OCI-LY1 (cell line): ENCODE data around the gene L3MBTL4.

ENCODE experiments used
- H2AFZ ChIP-seq: fragments of 200-600 bp; sonication (generic), shearing (Covaris generic); 2 replicates; pipeline ENCODE4 v1.6.0; 2014; ENCODE audit warnings: antibody characterized with exemption, mild to moderate bottlenecking, low read length
- H3F3A ChIP-seq: fragments of 200-600 bp; sonication (generic), shearing (Covaris generic); 2 replicates; pipeline ENCODE4 v1.6.0; 2014; ENCODE audit warnings: mild to moderate bottlenecking, antibody characterized with exemption, low read length, moderate library complexity; ENCODE audit not compliant: insufficient read depth
- H3K27ac ChIP-seq: fragments of 200-600 bp; sonication (generic); 2 replicates; pipeline ENCODE4 v1.5.1; 2014; ENCODE audit warnings: low read length, mixed run types, mild to moderate bottlenecking, low read depth; ENCODE audit not compliant: poor library complexity, severe bottlenecking
- H3K27me3 ChIP-seq: fragments of 200-600 bp; sonication (generic); 2 replicates; pipeline ENCODE4 v1.6.0; 2014; ENCODE audit warnings: antibody characterized with exemption, mild to moderate bottlenecking, low read length, moderate library complexity; ENCODE audit not compliant: insufficient read depth
- H3K36me3 ChIP-seq: fragments of 200-600 bp; sonication (generic); 2 replicates; pipeline ENCODE4 v1.6.1; 2014; ENCODE audit warnings: mild to moderate bottlenecking, antibody characterized with exemption, low read length, moderate library complexity, mixed read lengths; ENCODE audit not compliant: insufficient read depth
- H3K4me1 ChIP-seq: fragments of 200-600 bp; sonication (generic); 2 replicates; pipeline ENCODE4 v1.5.1; 2014; ENCODE audit warnings: mild to moderate bottlenecking, low read length, moderate library complexity; ENCODE audit not compliant: insufficient read depth, severe bottlenecking
- H3K4me2 ChIP-seq: fragments of 200-600 bp; sonication (generic), shearing (Covaris generic); 2 replicates; pipeline ENCODE4 v1.6.1; 2014; ENCODE audit warnings: low read length
- H3K4me3 ChIP-seq: fragments of 200-600 bp; sonication (generic); 2 replicates; pipeline ENCODE4 v1.5.1; 2014; ENCODE audit warnings: low read length, low read depth, mild to moderate bottlenecking, mixed read lengths; ENCODE audit not compliant: poor library complexity, severe bottlenecking
- H3K79me2 ChIP-seq: fragments of 200-600 bp; shearing (Covaris generic); 2 replicates; pipeline ENCODE4 v1.6.1; 2016; ENCODE audit warnings: mixed run types, low read length, mixed read lengths; ENCODE audit not compliant: insufficient read depth
- H3K9ac ChIP-seq: fragments of 200-600 bp; sonication (generic), shearing (Covaris generic); 2 replicates; pipeline ENCODE4 v1.6.1; 2014; ENCODE audit warnings: mild to moderate bottlenecking, low read length, mixed read lengths
- H3K9me2 ChIP-seq: fragments of 200-600 bp; sonication (generic), shearing (Covaris generic); 2 replicates; pipeline ENCODE4 v1.6.1; 2014; ENCODE audit warnings: low read depth, mild to moderate bottlenecking, low read length, mixed read lengths
- H3K9me3 ChIP-seq: fragments of 200-600 bp; shearing (Covaris generic); 2 replicates; pipeline ENCODE4 v1.6.1; 2014; ENCODE audit warnings: low read length, mixed read lengths
- H4K20me1 ChIP-seq: fragments of 200-600 bp; sonication (generic), shearing (Covaris generic); 2 replicates; pipeline ENCODE4 v1.6.0; 2016; ENCODE audit warnings: mild to moderate bottlenecking, low read length; ENCODE audit not compliant: insufficient read depth
- EZH2 ChIP-seq: fragments of 200-600 bp; sonication (generic), shearing (Covaris generic); IDR thresholded peaks from 2 replicates; pipeline ENCODE4 v1.8.0; 2017; ENCODE audit warnings: borderline replicate concordance, mixed run types, mild to moderate bottlenecking, antibody characterized with exemption, low read length, moderate library complexity, mixed read lengths
- TF ChIP-seq, protein P1 (sequence below): fragments of 200-600 bp; sonication (generic), shearing (Covaris generic); IDR thresholded peaks from 2 replicates; pipeline ENCODE4 v1.5.1; 2017; ENCODE audit warnings: mild to moderate bottlenecking, antibody characterized with exemption, low read length, moderate library complexity, mixed read lengths

L3MBTL4 gene

GRCh38 chr18:5982332-5982731 lies 432.4 kb downstream of the L3MBTL4 start:
- Histone ChIP-seq H2AFZ (no peak overlapping the region), H3K36me3 (no peaks in the 10 kb centered on the region), H3K9me2 (no peaks in the 10 kb centered on the region), H3K27ac (no peak overlapping the region), H3K4me1 (no peaks in the 10 kb centered on the region), H3K79me2 (no peaks in the 10 kb centered on the region), H3K9me3 (no peaks in the 10 kb centered on the region), H3F3A (no peaks in the 10 kb centered on the region), H4K20me1 (no peaks in the 10 kb centered on the region), H3K4me2 (no peak overlapping the region), H3K27me3 (no peaks in the 10 kb centered on the region), H3K9ac (no peak overlapping the region), H3K4me3 (no peak overlapping the region)
- TF ChIP-seq, protein P1, sequence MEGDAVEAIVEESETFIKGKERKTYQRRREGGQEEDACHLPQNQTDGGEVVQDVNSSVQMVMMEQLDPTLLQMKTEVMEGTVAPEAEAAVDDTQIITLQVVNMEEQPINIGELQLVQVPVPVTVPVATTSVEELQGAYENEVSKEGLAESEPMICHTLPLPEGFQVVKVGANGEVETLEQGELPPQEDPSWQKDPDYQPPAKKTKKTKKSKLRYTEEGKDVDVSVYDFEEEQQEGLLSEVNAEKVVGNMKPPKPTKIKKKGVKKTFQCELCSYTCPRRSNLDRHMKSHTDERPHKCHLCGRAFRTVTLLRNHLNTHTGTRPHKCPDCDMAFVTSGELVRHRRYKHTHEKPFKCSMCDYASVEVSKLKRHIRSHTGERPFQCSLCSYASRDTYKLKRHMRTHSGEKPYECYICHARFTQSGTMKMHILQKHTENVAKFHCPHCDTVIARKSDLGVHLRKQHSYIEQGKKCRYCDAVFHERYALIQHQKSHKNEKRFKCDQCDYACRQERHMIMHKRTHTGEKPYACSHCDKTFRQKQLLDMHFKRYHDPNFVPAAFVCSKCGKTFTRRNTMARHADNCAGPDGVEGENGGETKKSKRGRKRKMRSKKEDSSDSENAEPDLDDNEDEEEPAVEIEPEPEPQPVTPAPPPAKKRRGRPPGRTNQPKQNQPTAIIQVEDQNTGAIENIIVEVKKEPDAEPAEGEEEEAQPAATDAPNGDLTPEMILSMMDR: no peak
- TF ChIP-seq EZH2: no peak

GRCh38 chr18:5980721-5981120 lies 434.0 kb downstream of the L3MBTL4 start:
- H3K4me2 ChIP-seq: no peak overlapping the region
- no peaks in the 10 kb centered on the region for H3K27me3 ChIP-seq
- no peaks in the 10 kb centered on the region for H3F3A ChIP-seq
- no peak overlapping the region for H3K27ac ChIP-seq
- H4K20me1 ChIP-seq: no peaks in the 10 kb centered on the region
- H2AFZ ChIP-seq: no peak overlapping the region
- H3K9me2 ChIP-seq: no peaks in the 10 kb centered on the region
- H3K36me3 ChIP-seq: no peaks in the 10 kb centered on the region
- H3K9me3 ChIP-seq: no peaks in the 10 kb centered on the region
- H3K79me2 ChIP-seq: no peaks in the 10 kb centered on the region
- no peak overlapping the region for H3K4me3 ChIP-seq
- no peaks in the 10 kb centered on the region for H3K4me1 ChIP-seq
- TF ChIP-seq, protein P1: no peak
- no peak for TF ChIP-seq EZH2
- H3K9ac ChIP-seq: no peak overlapping the region

- H3K4me3 ChIP-seq: no peak overlapping the region
- no peaks in the 10 kb centered on the region for H3K36me3 ChIP-seq
- no peak overlapping the region for H3K27ac ChIP-seq
- H3K9ac ChIP-seq: no peak overlapping the region
- H3F3A ChIP-seq: no peaks in the 10 kb centered on the region
- H3K4me1 ChIP-seq: no peaks in the 10 kb centered on the region
- no peaks in the 10 kb centered on the region for H4K20me1 ChIP-seq
- no peaks in the 10 kb centered on the region for H3K9me2 ChIP-seq
- no peak overlapping the region for H3K4me2 ChIP-seq
- no peaks in the 10 kb centered on the region for H3K79me2 ChIP-seq
- no peaks in the 10 kb centered on the region for H3K27me3 ChIP-seq
- TF ChIP-seq, protein P1: no peak
- TF ChIP-seq EZH2: no peak
- no peaks in the 10 kb centered on the region for H3K9me3 ChIP-seq
- H2AFZ ChIP-seq: no peak overlapping the region
Measured at GRCh38 chr18:5979971-5980457, 434.7 kb downstream of the L3MBTL4 start.
